ENCODE measurements around the gene C1orf116. TPM values are rescaled to one million over a fixed set of nuclear protein-coding genes. Genes with fewer than 3 reads are reported as not detected.

The C1orf116 gene
- polyA plus RNA-seq, 2 of the 4 experiments (the other 2 are of a cell fraction) = 2.0 to 3.2 TPM

GRCh38 chr1:207027921-207028320 is 4.6 kb downstream of the C1orf116 start:
- CTCF ChIA-PET = interaction anchor here (0.6 to 1.7 kb wide), 7 partner anchors 10 to 364 kb away, joined by 3 to 6 read pairs (median 3); partner anchors contain the start of gene PFKFB2
- Histone ChIP-seq H3K4me2 (peak overlapping the region; percentile 77), H3K4me1 (peaks cover 99% of the 10 kb centered on the region), H3K27ac (peak overlapping the region; percentile 86 to 89), H3K9me3 (no peaks in the 10 kb centered on the region), H3K4me3 (no peak overlapping the region)
- POLR2A ChIA-PET = interaction anchor here (0.6 to 1.1 kb wide), 2 partner anchors 25 to 366 kb away, joined by 3 to 5 read pairs; partner anchors contain the start of gene PFKFB2
- FAIRE-seq (no peak), DNase-seq (ENCODE audit: low read depth in 1 of 2, low spot score in 1 of 2) (no peak), ATAC-seq (no peak)
- WGBS (ENCODE audit: missing lambda C conversion rate) = 46% methylated on average over 1 of the region's 1 CpG
- TF ChIP-seq HMGXB4 (CRISPR knock-in tag; IDR thresholded peaks at IDR 0.05; ENCODE audit: borderline replicate concordance) = no peak
- TF ChIP-seq, protein P1, sequence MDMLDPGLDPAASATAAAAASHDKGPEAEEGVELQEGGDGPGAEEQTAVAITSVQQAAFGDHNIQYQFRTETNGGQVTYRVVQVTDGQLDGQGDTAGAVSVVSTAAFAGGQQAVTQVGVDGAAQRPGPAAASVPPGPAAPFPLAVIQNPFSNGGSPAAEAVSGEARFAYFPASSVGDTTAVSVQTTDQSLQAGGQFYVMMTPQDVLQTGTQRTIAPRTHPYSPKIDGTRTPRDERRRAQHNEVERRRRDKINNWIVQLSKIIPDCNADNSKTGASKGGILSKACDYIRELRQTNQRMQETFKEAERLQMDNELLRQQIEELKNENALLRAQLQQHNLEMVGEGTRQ (IDR thresholded peaks at IDR 0.05) = no peak
- TF ChIP-seq FOSB (CRISPR knock-in tag; IDR thresholded peaks at IDR 0.05) = no peak
- TF ChIP-seq ZC3H11A (IDR thresholded peaks at IDR 0.05) = no peak
- TF ChIP-seq RCOR1 (IDR thresholded peaks at IDR 0.05; ENCODE audit: low read depth, low read length) = no peak
- TF ChIP-seq JUNB (IDR thresholded peaks at IDR 0.05) = no peak
- TF ChIP-seq, protein P2, sequence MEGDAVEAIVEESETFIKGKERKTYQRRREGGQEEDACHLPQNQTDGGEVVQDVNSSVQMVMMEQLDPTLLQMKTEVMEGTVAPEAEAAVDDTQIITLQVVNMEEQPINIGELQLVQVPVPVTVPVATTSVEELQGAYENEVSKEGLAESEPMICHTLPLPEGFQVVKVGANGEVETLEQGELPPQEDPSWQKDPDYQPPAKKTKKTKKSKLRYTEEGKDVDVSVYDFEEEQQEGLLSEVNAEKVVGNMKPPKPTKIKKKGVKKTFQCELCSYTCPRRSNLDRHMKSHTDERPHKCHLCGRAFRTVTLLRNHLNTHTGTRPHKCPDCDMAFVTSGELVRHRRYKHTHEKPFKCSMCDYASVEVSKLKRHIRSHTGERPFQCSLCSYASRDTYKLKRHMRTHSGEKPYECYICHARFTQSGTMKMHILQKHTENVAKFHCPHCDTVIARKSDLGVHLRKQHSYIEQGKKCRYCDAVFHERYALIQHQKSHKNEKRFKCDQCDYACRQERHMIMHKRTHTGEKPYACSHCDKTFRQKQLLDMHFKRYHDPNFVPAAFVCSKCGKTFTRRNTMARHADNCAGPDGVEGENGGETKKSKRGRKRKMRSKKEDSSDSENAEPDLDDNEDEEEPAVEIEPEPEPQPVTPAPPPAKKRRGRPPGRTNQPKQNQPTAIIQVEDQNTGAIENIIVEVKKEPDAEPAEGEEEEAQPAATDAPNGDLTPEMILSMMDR (IDR thresholded peaks at IDR 0.05) = no peak
- TF ChIP-seq RAD21 (conservative IDR thresholded peaks at IDR 0.05 in 1 of 2, IDR thresholded peaks at IDR 0.05 in 1 of 2) = no peak
- TF ChIP-seq HOXB5 (CRISPR knock-in tag; IDR thresholded peaks at IDR 0.05) = no peak
- TF ChIP-seq ESRRA (IDR thresholded peaks at IDR 0.05; ENCODE audit: borderline replicate concordance, low read length) = no peak
- TF ChIP-seq JUN (IDR thresholded peaks at IDR 0.05) = no peak
- no peak for TF ChIP-seq E2F6 (IDR thresholded peaks at IDR 0.05; ENCODE audit: borderline replicate concordance, low read depth)
- TF ChIP-seq PHF8 (IDR thresholded peaks at IDR 0.05; ENCODE audit: borderline replicate concordance, low read depth) = no peak
- TF ChIP-seq ZSCAN20 (CRISPR knock-in tag; IDR thresholded peaks at IDR 0.05) = no peak

GRCh38 chr1:207027206-207027777 is 5.3 kb downstream of the C1orf116 start:
- ChIA-PET CTCF (interaction anchor here (0.6 to 2.6 kb wide), 10 partner anchors 9 to 363 kb away, joined by 3 to 8 read pairs (median 3); partner anchors contain the start of gene PFKFB2), POLR2A (interaction anchor here (1.1 kb wide), 1 partner anchor 25 kb away, joined by 5 read pairs; the partner anchor contains the start of gene PFKFB2)
- H3K4me2 ChIP-seq = peak overlapping the region; percentile 77
- ATAC-seq (peak; percentile 82 to 85), FAIRE-seq (no peak), DNase-seq (ENCODE audit: low read depth in 1 of 2, low spot score in 1 of 2) (peak; percentile 88 to 91)
- H3K9me3 ChIP-seq = no peaks in the 10 kb centered on the region
- H3K4me1 ChIP-seq = peaks cover 96% of the 10 kb centered on the region
- H3K4me3 ChIP-seq = no peak overlapping the region
- WGBS (ENCODE audit: missing lambda C conversion rate) = 16% methylated on average over 17 of the region's 18 CpGs
- H3K27ac ChIP-seq = peak overlapping the region; percentile 86 to 89
- TF ChIP-seq MAFK (IDR thresholded peaks at IDR 0.05; ENCODE audit: partially characterized antibody) (peak; percentile 42), HEYL (CRISPR knock-in tag; IDR thresholded peaks at IDR 0.05) (no peak), SREBF2 (IDR thresholded peaks at IDR 0.05) (no peak), EP300 (IDR thresholded peaks at IDR 0.05) (peak; percentile 49 to 79; a peak in 2 of 5 replicates), RARB (CRISPR knock-in tag; IDR thresholded peaks at IDR 0.05) (no peak), JUNB (IDR thresholded peaks at IDR 0.05) (peak; percentile 82), FOSL2 (IDR thresholded peaks at IDR 0.05) (peak; percentile 84), FOSL2 (CRISPR knock-in tag; IDR thresholded peaks at IDR 0.05) (peak; percentile 89), REST (IDR thresholded peaks at IDR 0.05) (no peak)
- TF ChIP-seq, protein P3, sequence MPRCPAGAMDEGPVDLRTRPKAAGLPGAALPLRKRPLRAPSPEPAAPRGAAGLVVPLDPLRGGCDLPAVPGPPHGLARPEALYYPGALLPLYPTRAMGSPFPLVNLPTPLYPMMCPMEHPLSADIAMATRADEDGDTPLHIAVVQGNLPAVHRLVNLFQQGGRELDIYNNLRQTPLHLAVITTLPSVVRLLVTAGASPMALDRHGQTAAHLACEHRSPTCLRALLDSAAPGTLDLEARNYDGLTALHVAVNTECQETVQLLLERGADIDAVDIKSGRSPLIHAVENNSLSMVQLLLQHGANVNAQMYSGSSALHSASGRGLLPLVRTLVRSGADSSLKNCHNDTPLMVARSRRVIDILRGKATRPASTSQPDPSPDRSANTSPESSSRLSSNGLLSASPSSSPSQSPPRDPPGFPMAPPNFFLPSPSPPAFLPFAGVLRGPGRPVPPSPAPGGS (IDR thresholded peaks at IDR 0.05) = no peak
- TF ChIP-seq, protein P4, sequence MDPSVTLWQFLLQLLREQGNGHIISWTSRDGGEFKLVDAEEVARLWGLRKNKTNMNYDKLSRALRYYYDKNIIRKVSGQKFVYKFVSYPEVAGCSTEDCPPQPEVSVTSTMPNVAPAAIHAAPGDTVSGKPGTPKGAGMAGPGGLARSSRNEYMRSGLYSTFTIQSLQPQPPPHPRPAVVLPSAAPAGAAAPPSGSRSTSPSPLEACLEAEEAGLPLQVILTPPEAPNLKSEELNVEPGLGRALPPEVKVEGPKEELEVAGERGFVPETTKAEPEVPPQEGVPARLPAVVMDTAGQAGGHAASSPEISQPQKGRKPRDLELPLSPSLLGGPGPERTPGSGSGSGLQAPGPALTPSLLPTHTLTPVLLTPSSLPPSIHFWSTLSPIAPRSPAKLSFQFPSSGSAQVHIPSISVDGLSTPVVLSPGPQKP (IDR thresholded peaks at IDR 0.05; ENCODE audit: low read depth, low read length) = no peak
- TF ChIP-seq, protein P5, sequence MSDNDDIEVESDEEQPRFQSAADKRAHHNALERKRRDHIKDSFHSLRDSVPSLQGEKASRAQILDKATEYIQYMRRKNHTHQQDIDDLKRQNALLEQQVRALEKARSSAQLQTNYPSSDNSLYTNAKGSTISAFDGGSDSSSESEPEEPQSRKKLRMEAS (IDR thresholded peaks at IDR 0.05) = peak; percentile 93

Measured in A549 (cell line).